Prostate gland (tissue), 2 donors: ENCODE measurements around the gene TPBGL. TPM values are rescaled to one million over a fixed set of nuclear protein-coding genes. Genes with fewer than 3 reads are reported as not detected.

ENCODE experiments used
- DNase-seq: peaks from one replicate; pipeline ENCODE4 v3.0.0-alpha.2; 2019; ENCODE audit warnings: low spot score
- H3K27ac ChIP-seq, 2 donors: fragments of 200-600 bp; sonication (generic); 2 replicates each; pipeline ENCODE4 v1.5.1; 2017 to 2019
- H3K27me3 ChIP-seq: fragments of 200-600 bp; sonication (generic); replicated peaks from 2 replicates; pipeline ENCODE4 v1.5.1; 2019; ENCODE audit not compliant: insufficient read depth
- H3K36me3 ChIP-seq, 2 donors: fragments of 200-600 bp; sonication (generic); 1 replicate in 1 of 2; 2 replicates in 1 of 2; pipeline versions ENCODE4 v1.5.1 to v1.8.1; 2017 to 2019
- H3K4me1 ChIP-seq: fragments of 200-600 bp; sonication (generic); replicated peaks from 2 replicates; pipeline ENCODE4 v1.5.1; 2019
- H3K4me3 ChIP-seq, 2 donors: fragments of 200-600 bp; sonication (generic); 2 replicates each; pipeline ENCODE4 v1.5.1; 2017 to 2019
- H3K9me3 ChIP-seq: fragments of 200-600 bp; sonication (generic); 2 replicates; pipeline ENCODE4 v1.5.1; 2017
- POLR2A ChIP-seq: fragments of 450-650 bp; IDR thresholded peaks from one replicate; pipeline ENCODE4 v1.6.1; 2016; ENCODE audit warnings: antibody characterized with exemption, mild to moderate bottlenecking
- POLR2AphosphoS5 ChIP-seq: sonication (generic); formaldehyde crosslinking; IDR thresholded peaks from one replicate; pipeline ENCODE4 v1.6.1; 2017; ENCODE audit warnings: antibody characterized with exemption
- WGBS: methylation state at CpG from one replicate; pipeline ENCODE4 v1.1.5; 2018; 5-methylcytosine and 5-hydroxymethylcytosine counted together
- intact Hi-C: fragments of 100-400 bp; cut with DNase I; formaldehyde crosslinking; loops from one replicate; pipeline ENCODE4 v1.14.2; 2022
- total RNA-seq, 2 donors: library from RNA; depleted of rRNA; stranded (reverse); fragments of >200 nt; gene quantifications; one replicate each; pipeline ENCODE4 v1.1.0, GENCODE V29; 2016
- TF ChIP-seq, protein P1 (sequence below), 4 experiments: fragments of 200-600 bp in 2 of 4; fragments of 450-650 bp in 2 of 4; sonication (generic) in 2 of 4; IDR thresholded peaks; 1 replicate in 3 of 4; 2 replicates in 1 of 4; pipeline ENCODE4 v1.5.1; 2016 to 2019; ENCODE audit warnings: antibody characterized with exemption in 4 of 4, mild to moderate bottlenecking in 2 of 4, moderate library complexity in 2 of 4

The TPBGL gene
- total RNA-seq, 2 donors from 2014 or later, result 0.68 to 8.3 TPM

DNA sequence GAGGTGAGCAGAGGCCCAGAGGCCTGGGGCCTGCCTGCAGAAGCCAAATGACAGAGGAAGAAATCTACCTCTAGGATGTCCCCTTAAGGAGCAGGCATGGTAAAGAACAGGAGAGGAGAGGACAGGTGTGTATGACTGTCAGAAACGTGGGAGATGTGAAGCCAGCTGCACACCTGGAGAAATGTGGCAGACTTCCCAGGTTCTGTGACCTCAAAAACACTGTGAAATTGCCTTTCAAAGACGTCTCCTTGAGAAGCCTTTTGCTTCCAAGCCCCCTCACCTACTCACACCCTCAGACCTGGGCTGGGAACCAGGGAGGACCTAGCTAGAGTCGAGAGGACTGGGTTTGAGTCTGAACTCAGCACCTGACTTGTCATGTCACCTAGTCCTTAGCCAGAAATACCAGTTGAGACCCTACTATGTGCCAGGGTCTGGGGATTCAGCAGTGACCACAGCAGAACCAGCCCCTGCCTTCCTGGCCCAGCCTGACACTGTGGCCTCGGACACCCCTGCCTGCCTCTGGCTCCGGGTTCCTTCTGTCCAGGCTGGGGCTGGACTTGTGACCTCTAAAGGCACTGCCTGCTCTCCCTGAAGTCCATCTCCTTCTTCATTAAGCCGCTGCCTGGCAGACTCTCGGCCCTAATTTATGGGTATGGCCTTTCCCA, 5.6 kb downstream of the TPBGL start:
- no peak for DNase-seq
- intact Hi-C loops, result loop anchor here (2.0 to 5.0 kb wide), 2 partner anchors 221 to 314 kb away; no protein-coding TSS in a partner anchor
- no peak for TF ChIP-seq POLR2A
- no peak for TF ChIP-seq POLR2AphosphoS5
- TF ChIP-seq, protein P1, sequence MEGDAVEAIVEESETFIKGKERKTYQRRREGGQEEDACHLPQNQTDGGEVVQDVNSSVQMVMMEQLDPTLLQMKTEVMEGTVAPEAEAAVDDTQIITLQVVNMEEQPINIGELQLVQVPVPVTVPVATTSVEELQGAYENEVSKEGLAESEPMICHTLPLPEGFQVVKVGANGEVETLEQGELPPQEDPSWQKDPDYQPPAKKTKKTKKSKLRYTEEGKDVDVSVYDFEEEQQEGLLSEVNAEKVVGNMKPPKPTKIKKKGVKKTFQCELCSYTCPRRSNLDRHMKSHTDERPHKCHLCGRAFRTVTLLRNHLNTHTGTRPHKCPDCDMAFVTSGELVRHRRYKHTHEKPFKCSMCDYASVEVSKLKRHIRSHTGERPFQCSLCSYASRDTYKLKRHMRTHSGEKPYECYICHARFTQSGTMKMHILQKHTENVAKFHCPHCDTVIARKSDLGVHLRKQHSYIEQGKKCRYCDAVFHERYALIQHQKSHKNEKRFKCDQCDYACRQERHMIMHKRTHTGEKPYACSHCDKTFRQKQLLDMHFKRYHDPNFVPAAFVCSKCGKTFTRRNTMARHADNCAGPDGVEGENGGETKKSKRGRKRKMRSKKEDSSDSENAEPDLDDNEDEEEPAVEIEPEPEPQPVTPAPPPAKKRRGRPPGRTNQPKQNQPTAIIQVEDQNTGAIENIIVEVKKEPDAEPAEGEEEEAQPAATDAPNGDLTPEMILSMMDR (IDR thresholded peaks at IDR 0.05), result no peak

DNA sequence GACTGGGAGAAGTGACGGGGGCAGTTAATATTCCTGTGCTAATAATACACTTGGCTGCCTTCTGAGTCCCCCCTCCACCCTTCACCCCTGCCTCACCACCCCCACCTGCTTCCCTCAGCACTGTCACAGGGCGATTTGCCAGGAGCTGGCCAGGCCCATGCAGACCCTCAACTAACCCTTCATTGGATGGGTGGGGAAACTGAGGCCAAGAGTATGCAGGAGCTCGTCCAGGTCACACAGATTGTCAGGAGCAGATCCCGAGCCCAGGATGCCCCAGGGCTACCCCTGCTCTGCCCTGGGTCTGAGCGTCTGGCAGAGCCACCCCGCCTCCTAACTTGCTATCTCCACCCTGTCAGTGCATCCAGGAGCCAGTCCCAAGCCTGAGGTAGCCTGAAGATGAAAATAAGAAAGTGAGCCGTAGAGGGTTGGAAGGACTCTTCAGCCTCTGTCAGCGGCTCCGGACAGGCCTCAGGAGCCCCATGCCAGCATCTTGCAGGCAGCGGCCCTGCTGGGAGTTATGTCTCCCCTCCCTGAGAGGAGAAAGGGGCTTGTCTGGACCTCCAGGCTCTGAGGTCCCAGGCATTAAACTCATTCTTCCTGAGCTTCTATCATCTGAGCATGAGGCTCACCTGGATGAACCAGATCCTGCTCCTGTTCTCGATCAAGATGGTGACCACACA, 6.2 kb downstream of the TPBGL start:
- no peaks in the 10 kb centered on the region for H3K36me3 ChIP-seq
- no peak overlapping the region for H3K27ac ChIP-seq
- WGBS, result 78% methylated on average over 11 of the region's 11 CpGs
- no peak for DNase-seq
- TF ChIP-seq, protein P1 (IDR thresholded peaks at IDR 0.05), result no peak
- TF ChIP-seq POLR2A (no peak), POLR2AphosphoS5 (no peak)
- intact Hi-C loops, result loop anchor here (2.0 to 5.0 kb wide), 2 partner anchors 222 to 315 kb away; no protein-coding TSS in a partner anchor
- peaks cover 2% of the 10 kb centered on the region for H3K27me3 ChIP-seq
- H3K4me3 ChIP-seq, result no peak overlapping the region
- no peaks in the 10 kb centered on the region for H3K4me1 ChIP-seq
- H3K9me3 ChIP-seq, result no peaks in the 10 kb centered on the region

More for the DNA sequence above, 5.6 kb downstream of the TPBGL start:
- no peaks in the 10 kb centered on the region for H3K4me1 ChIP-seq
- no peak overlapping the region for H3K4me3 ChIP-seq
- no peaks in the 10 kb centered on the region for H3K9me3 ChIP-seq
- H3K27ac ChIP-seq, result no peak overlapping the region
- 50% methylated on average over 7 of the region's 7 CpGs for WGBS
- H3K27me3 ChIP-seq, result peaks cover 2% of the 10 kb centered on the region
- no peaks in the 10 kb centered on the region for H3K36me3 ChIP-seq

DNA sequence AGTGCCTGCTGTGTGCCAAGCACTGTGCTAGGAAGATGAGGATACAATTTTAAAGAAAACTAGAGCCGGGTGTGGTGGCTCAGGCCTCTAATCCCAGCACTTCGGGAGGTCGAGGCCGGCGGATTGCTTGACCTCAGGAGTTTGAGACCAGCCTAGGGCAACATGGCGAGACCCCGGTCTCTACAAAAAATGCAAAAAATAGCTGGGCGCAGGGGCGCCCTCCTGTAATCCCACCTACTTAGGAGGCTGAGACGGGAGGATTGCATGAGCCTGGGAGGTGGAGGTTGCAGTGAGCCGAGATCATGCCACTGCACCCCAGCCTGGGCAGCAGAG, 8.3 kb downstream of the TPBGL start:
- TF ChIP-seq, protein P1 (IDR thresholded peaks at IDR 0.05), result no peak
- TF ChIP-seq POLR2AphosphoS5 (no peak), POLR2A (no peak)
- WGBS, result 41% methylated on average over 11 of the region's 11 CpGs
- intact Hi-C loops, result loop anchor here (1.0 to 5.0 kb wide), 2 partner anchors 109 to 317 kb away; no protein-coding TSS in a partner anchor

DNA sequence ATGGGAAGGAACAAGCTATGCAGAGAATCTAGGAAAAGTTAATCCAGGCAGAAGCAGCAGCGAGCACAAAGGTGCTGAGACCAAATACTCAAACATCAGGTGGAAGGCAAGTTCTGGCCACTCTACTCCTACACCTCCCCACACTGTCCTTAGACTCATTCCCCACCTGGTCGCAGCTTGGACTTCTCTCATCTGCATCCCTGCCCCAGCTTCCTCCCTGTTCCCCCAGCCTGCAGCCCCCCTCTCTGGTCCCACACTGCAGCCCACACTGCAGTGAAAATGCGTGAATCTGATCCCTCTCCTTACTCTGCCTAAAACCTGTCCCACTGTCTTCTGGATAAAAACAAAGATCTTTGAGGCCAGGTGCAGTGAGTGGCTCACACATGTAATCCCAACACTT, 9.1 kb downstream of the TPBGL start:
- intact Hi-C loops, result loop anchor here (5.0 kb wide), 1 partner anchor 317 kb away; no protein-coding TSS in a partner anchor
- no peaks in the 10 kb centered on the region for H3K9me3 ChIP-seq
- no peaks in the 10 kb centered on the region for H3K27me3 ChIP-seq
- H3K27ac ChIP-seq, result no peak overlapping the region
- no peak overlapping the region for H3K4me3 ChIP-seq
- DNase-seq, result no peak
- TF ChIP-seq POLR2AphosphoS5 (no peak), POLR2A (no peak)
- TF ChIP-seq, protein P1 (IDR thresholded peaks at IDR 0.05), result no peak
- no peaks in the 10 kb centered on the region for H3K36me3 ChIP-seq
- H3K4me1 ChIP-seq, result no peaks in the 10 kb centered on the region
- 48% methylated on average over 3 of the region's 3 CpGs for WGBS

More for the DNA sequence above, 8.3 kb downstream of the TPBGL start:
- no peaks in the 10 kb centered on the region for H3K4me1 ChIP-seq
- H3K27ac ChIP-seq, result no peak overlapping the region
- no peaks in the 10 kb centered on the region for H3K9me3 ChIP-seq
- no peaks in the 10 kb centered on the region for H3K36me3 ChIP-seq
- no peaks in the 10 kb centered on the region for H3K27me3 ChIP-seq
- no peak for DNase-seq
- H3K4me3 ChIP-seq, result no peak overlapping the region

DNA sequence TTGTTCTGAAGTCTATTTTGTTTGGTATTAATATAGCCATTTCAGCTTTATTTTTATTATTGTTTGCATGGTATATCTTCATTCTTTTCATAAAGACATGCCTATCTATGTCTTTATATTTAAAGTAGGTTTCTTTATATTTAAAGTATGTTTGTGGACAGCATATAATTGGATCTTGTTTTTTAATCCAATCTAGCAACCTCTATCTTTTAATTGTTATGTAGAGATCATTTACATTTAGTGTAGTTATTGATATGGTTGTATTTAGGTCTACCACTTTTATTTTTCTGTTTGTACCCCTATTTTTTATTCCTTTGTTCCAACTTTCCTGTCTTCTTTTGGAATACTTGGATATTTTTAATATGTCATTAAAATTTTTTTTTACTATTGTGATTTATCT, 13.8 kb downstream of the TPBGL start:
- Histone ChIP-seq H3K36me3 (no peaks in the 10 kb centered on the region), H3K4me1 (no peaks in the 10 kb centered on the region), H3K27me3 (no peaks in the 10 kb centered on the region), H3K4me3 (no peak overlapping the region), H3K27ac (no peak overlapping the region), H3K9me3 (no peaks in the 10 kb centered on the region)
- TF ChIP-seq POLR2A (no peak), POLR2AphosphoS5 (no peak)
- TF ChIP-seq, protein P1 (IDR thresholded peaks at IDR 0.05), result no peak
- intact Hi-C loops, result no loop called here
- no peak for DNase-seq
